ENCODE measurements around the gene MFN2.

GRCh38 chr1:12011998-12012397 is 31.8 kb downstream of the MFN2 start:
- TF ChIP-seq JUN (IDR thresholded peaks at IDR 0.05; ENCODE audit: low read depth, low read length) (no peak), CTCF (IDR thresholded peaks at IDR 0.05; ENCODE audit: control extremely low read depth in 1 of 3, insufficient read depth in 1 of 3, low read depth in 1 of 3, low read length in 3 of 3) (no peak), CEBPB (IDR thresholded peaks at IDR 0.05; ENCODE audit: low read depth, low read length) (no peak), TAF1 (IDR thresholded peaks at IDR 0.05; ENCODE audit: low read depth, low read length) (no peak), ATF2 (IDR thresholded peaks at IDR 0.05; ENCODE audit: low read length) (no peak), SP1 (IDR thresholded peaks at IDR 0.05; ENCODE audit: low read depth, low read length) (no peak), KDM4A (IDR thresholded peaks at IDR 0.05; ENCODE audit: low read depth, low read length, severe bottlenecking) (no peak), KDM1A (IDR thresholded peaks at IDR 0.05; ENCODE audit: borderline replicate concordance, low read length) (no peak)

Measured in H1 (cell line).